OCI-LY7 (cell line): ENCODE results near the gene ELK3.

Source experiments
- CTCF ChIP-seq: fragments of 200-600 bp; sonication (generic); conservative IDR thresholded peaks from 2 replicates; pipeline ENCODE4 v1.5.1; 2014; ENCODE audit warnings: mild to moderate bottlenecking, antibody characterized with exemption, low read length, moderate library complexity, mixed read lengths
- EZH2phosphoT487 ChIP-seq: fragments of 200-600 bp; sonication (generic); IDR thresholded peaks from 2 replicates; pipeline ENCODE4 v1.6.1; 2018; ENCODE audit warnings: low read depth, borderline replicate concordance, mild to moderate bottlenecking, mixed run types, antibody characterized with exemption, low read length, moderate library complexity, mixed read lengths

DNA sequence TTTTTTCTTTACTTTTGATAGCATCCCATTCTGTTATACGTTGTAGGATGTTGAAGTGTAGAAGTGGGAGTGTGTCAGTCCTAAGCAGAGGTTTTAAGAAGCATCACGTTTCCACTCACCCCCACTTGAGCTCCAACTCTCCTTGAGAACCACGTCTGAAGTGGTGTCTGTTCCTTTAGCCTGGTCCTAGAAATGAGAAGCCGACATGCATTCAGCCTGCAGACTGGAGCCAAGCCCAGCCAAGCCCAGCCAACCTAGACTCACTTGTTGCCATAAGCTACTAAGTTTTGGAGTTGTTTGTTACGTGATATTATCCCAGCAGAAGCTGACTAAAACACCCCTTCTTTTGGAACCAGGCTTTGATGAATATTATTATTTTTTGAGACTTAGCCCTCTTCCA lies 4.4 kb upstream of the ELK3 start:
- TF ChIP-seq CTCF (no peak), EZH2phosphoT487 (no peak)
